ENCODE measurements around the gene SH2D4B.

DNA sequence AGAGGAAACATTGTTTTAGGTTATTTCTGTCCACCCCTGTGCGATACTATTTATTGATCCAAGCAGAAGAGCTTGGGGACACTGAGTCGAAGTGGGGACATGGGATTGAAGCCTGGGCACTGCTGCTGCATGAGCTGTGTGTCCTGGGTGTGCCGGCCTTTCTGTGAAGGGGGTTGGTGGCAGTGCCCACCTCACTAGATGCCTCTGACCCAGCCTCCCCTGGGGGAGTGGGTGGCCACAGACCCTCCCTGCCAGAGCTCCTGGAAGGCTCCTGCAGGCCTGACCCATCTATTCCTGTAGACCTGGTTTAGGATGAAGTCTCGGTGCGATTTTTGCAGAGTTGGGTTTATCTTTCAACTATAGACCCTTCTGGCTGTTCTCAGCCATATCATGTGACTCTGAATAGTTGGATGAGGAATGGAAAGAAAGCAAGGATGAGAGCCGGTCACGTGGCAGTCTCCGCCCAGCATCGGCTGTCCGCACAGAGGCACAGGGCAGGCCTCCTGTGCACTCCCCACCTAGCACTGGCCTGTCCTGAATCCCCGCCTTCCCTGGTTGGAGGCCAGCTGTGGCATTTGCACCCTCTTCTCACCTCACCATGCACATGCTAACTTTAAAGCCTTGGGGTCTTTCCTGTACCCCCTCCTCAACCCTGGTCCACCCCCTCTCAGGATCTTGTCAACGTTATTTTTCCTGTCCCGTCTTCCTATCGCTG is 17.6 kb upstream of the SH2D4B start:
- TF ChIP-seq EZH2phosphoT487 (IDR thresholded peaks at IDR 0.05; ENCODE audit: borderline replicate concordance, low read length), result no peak
- TF ChIP-seq, protein P1, sequence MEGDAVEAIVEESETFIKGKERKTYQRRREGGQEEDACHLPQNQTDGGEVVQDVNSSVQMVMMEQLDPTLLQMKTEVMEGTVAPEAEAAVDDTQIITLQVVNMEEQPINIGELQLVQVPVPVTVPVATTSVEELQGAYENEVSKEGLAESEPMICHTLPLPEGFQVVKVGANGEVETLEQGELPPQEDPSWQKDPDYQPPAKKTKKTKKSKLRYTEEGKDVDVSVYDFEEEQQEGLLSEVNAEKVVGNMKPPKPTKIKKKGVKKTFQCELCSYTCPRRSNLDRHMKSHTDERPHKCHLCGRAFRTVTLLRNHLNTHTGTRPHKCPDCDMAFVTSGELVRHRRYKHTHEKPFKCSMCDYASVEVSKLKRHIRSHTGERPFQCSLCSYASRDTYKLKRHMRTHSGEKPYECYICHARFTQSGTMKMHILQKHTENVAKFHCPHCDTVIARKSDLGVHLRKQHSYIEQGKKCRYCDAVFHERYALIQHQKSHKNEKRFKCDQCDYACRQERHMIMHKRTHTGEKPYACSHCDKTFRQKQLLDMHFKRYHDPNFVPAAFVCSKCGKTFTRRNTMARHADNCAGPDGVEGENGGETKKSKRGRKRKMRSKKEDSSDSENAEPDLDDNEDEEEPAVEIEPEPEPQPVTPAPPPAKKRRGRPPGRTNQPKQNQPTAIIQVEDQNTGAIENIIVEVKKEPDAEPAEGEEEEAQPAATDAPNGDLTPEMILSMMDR (conservative IDR thresholded peaks at IDR 0.05; ENCODE audit: low read depth, low read length), result no peak
- no peak for TF ChIP-seq EZH2 (IDR thresholded peaks at IDR 0.05; ENCODE audit: low read length, unreplicated experiment)

All from PC-3 (cell line).